Activated gamma-delta T cell treated with anti-CD3 and anti-CD28 coated beads, Interleukin-2, amount 50 U/mL, for 16 hours (primary cell): ENCODE data around the gene CERS6.

Source experiments
- DNase-seq: peaks from one replicate; pipeline ENCODE4 v3.0.0-alpha.2; 2020; ENCODE audit warnings: low read depth

Gene CERS6

GRCh38 chr2:168568476-168569267 is 112.6 kb downstream of the CERS6 start:
- DNase-seq, result no peak

DNA sequence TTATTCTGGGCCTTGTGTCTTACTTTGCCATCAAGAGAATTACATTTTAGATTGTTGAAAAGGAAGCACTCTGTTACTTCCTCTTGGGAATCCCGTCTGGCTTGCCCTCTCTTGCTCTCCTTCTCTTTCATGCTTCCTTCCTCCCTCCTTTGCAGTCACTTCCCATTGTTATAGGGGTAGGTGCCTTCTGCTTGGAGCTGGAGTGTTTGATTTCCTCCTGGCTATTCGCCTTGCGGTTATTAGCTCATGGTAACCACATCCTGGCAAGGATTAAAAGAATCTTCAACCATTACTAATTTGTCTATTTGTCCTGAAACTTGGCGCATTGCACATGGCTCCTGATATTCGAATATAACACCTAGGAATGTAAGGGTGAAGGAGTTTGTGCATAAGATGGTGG is 115.0 kb downstream of the CERS6 start:
- no peak for DNase-seq

DNA sequence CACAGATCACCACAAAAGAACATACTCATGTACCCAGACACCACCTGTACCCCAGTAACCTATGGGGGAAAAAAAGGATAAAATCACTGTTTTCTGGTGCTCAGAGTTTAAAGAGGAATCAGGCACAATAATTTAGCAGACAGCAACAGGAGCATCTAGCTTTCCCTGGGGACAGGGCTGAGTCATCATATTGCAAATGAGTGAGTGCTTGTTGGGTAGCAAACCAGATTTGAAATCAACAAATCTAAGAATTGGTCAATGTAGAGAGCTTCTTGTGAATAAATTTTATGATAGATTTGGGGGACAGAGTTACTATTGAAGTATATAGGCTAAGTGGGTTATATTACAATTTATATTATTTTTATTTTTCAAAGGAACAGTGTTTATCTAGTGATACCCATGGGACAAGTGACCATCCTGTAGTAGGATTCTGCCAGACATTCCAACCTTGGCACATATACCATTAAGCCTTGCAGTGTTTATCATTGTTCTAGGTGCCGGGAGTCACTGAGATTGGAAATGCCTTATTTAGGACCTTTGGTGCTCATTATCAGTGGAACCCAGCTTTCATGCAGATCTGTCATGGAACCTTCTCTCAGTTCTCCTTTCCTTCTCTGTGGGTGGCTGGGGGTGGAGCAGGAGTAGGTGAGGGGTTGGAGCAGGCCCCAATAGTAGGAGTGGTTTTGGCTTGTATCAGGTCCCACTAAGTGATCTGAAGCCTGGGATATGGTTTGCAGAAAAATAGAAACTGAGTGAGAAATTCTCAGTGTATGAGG is 117.2 kb downstream of the CERS6 start:
- no peak for DNase-seq

GRCh38 chr2:168574856-168575630 is 119.0 kb downstream of the CERS6 start:
- DNase-seq, result no peak

GRCh38 chr2:168577885-168578284 is 121.8 kb downstream of the CERS6 start:
- DNase-seq, result no peak

DNA sequence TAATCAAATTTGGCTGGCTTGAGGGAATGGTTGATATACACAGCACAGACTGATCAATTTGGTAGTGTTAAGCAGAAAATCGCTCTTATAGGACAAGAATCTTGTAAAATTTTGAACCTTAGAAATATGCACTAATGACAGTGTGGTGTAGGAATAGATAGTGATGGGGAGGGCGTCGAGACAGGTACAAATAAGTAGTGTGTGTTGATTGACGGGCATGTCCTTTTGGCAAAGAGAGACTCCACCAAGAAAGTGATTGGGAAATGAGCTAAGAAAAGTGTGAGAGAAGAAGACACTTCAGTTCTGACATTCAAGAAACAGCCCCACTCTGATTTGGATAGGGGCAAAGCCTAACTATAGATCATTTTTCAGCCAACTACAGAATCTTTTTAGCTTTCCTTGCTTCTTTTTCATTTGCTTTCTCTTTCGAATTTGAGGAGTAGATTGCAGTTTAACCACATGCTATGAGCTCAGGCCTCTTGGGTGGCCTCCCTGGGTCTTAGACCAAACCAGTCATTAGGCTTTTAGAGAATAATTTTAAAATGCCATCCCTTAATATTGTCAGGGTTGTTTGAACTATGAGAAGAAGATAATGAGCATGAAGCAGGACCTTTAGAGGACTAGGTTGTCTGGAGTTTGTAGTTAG is 127.1 kb downstream of the CERS6 start:
- no peak for DNase-seq

- no peak for DNase-seq
Measured at GRCh38 chr2:168583710-168584521, 127.8 kb downstream of the CERS6 start.

- DNase-seq, result no peak
Measured at GRCh38 chr2:168584911-168585310, 128.8 kb downstream of the CERS6 start.

GRCh38 chr2:168585700-168586099 is 129.6 kb downstream of the CERS6 start:
- no peak for DNase-seq

DNA sequence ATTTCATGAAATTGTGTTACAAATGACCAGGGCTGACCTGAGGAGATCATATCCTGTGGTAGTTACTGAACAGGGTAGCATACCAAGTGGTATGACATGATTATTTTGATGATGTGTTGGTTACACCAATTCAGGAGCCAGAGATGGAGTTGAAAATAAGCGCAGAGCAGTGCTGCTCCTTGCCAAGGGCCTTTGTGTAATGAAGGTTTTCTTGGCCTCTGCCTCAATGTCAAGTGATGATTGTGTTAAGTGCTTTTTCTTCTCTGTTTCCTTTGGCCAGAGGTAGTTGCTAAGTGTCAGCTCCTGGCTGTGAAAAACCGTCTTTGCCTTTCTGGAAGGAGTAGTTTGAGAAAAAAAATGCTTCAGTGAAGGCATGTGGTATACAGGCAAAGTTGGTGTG is 131.2 kb downstream of the CERS6 start:
- no peak for DNase-seq

- no peak for DNase-seq
Measured at GRCh38 chr2:168589236-168590211, 133.5 kb downstream of the CERS6 start.

DNA sequence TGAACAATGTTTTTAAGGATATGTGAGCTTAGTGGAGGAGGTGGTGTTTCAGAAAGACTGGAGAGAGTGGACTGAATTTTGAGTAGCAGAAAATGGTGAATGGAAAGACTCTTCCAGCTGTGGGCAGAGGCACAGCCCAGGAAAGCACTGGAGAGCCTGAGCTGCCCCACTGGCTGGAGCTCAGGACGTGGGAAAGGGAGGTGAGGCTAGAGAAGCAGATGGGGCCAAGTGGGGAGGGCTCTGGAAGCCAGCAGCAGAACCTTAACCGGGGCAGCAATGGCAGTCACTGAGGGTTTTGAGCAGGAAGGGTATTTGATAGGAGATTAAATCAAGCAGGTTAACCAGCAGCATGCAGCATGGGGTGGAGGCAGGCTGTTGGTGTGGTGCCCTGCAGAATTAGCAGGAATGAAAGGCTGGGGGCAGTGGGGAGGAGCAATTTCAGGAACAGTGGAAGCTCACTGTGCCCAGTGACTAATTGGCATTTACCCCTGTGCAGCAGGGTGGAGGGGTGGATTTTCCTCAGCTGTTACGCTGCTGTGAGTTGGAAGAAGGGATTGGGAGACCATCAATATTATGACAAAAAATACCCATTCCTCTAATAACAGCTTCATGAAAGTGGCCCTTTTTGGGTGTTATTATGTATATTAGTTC is 136.2 kb downstream of the CERS6 start:
- no peak for DNase-seq

GRCh38 chr2:168593713-168594112 is 137.6 kb downstream of the CERS6 start:
- DNase-seq, result no peak

GRCh38 chr2:168594778-168595177 is 138.7 kb downstream of the CERS6 start:
- no peak for DNase-seq

DNA sequence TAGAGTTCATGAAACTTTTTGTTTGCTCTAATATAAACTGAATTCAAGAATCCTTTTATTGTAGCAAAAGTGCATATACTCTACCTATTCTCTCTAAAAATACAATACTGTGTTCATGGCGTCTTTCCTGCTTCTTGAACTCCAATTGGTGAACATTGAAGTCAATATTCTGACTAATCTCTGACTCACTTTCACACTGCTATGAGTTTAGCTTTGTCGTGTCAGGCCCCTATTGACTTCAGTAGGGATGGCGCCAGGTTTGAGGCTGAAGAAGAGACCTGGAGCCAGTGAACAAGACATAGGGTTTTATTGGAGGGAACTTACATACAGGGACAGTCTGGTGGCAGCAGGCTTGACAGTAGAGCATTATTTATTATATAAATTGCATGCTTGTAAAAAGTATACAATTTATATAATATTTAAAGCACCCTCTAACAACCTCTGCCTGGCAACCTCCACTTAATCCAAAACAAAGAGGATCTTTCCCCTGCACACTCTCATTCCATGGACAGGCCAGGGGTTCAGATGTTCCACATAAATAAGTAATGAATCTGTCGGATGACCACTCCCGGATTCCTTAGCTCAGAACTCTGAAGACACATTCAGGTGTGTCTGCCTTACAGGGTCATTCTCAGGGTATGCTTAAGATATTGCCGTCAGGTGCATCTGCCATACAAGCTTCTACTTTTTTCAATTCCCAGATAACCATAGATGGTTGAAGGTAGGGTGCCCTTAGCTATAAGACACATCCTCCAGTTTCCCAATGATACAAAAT is 141.0 kb downstream of the CERS6 start:
- DNase-seq, result no peak

DNA sequence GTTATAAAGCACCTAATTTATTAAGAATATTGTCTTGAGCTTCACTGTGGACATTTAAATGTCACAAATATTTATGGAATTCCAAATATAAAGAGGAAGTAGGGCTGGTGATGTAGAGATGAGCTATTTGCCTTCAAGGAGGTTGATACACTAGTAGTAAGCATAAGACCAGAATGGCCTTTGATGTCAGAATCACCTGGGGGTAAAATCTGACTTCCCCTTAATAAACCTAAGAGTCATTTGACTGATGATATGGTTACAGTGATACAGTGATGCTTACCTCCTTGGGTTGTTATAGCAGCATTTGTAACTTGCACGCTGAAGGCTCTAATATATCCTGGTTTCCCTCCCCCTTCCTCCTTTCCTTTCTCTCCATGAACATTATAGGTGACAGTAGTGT is 143.7 kb downstream of the CERS6 start:
- no peak for DNase-seq

DNA sequence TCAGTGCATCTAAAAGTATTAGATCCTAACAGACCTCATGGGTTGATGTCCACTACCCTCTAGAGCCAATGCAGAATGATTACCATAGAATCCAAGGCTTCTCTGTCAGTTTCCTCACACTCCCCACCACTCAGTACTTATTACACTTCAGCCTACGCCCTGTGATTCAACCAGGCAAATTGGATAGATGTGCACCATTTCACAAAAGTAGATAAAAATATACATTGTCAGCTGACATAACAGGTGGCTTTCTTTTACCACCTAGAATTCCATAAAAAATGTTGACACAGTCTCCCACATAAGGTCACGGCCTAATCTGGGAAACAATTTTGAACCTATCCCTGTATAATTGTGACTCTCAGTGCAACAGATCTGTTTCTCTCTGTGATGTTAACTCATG is 144.9 kb downstream of the CERS6 start:
- no peak for DNase-seq

DNA sequence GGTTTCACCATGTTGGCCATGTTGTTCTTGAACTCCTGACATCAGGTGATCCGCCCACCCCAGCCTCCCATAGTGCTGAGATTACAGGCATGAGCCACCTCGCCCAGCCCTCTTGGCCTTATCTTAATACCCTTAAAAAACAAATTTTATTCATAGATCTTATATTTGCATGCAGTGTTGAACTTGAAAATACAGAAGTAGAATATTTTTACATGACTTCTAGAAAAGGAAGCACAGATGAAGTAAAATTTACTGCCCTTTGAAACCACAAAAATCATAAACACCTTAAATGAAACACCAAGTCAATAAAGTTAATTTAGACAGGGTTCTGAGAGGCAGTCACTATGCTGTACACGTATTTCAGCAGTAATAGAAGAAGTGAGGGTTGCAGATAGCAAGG is 145.7 kb downstream of the CERS6 start:
- no peak for DNase-seq

DNA sequence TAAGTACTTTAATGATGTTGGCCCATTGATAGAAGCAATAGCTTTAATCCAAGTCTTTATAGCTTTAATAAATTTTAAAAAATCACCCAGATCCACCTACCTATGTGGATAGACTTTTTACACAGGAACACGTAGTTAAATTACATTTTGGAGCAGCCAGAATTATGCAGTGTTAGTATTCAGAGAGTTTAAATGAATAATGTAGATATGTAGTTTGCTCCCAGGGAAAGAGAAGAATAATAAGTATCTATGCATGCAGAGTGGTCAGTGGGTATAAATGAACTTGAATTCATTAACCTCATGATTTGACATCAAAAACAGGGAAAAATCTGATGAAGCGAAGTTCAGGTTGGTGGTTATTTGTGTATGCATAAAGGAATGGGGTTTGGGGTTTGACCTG is 146.3 kb downstream of the CERS6 start:
- DNase-seq, result no peak
